HG02763 (cell line): Measurements from ENCODE around the gene TLR5.

ENCODE experiments used
- ATAC-seq: cut with Tn5 transposase; IDR thresholded peaks from one replicate; pipeline ENCODE4 v1.9.1; 2021; ENCODE audit warnings: mild to moderate bottlenecking, moderate library complexity; ENCODE audit not compliant: unreplicated experiment

The TLR5 gene

GRCh38 chr1:223152399-223152798 lies 9.4 kb upstream of the TLR5 start:
- no peak for ATAC-seq

- no peak for ATAC-seq
These were observed 7.4 kb upstream of the TLR5 start for GRCh38 chr1:223150443-223150842.

- no peak for ATAC-seq
These were observed 4.8 kb upstream of the TLR5 start for GRCh38 chr1:223147873-223148272.

GRCh38 chr1:223147409-223147808 lies 4.4 kb upstream of the TLR5 start:
- ATAC-seq = no peak

GRCh38 chr1:223146745-223147144 lies 3.7 kb upstream of the TLR5 start:
- ATAC-seq = no peak

GRCh38 chr1:223144914-223145313 lies 1.9 kb upstream of the TLR5 start:
- no peak for ATAC-seq

GRCh38 chr1:223144431-223144830 lies 1.4 kb upstream of the TLR5 start:
- no peak for ATAC-seq

- ATAC-seq = peak; percentile 50
These were observed 645 bp upstream of the TLR5 start for GRCh38 chr1:223143537-223144248.

GRCh38 chr1:223142269-223142668 lies 779 bp downstream of the TLR5 start:
- no peak for ATAC-seq

GRCh38 chr1:223140611-223141405 lies 2.2 kb downstream of the TLR5 start:
- ATAC-seq = no peak

- ATAC-seq = no peak
These were observed 5.5 kb downstream of the TLR5 start for GRCh38 chr1:223137455-223138085.

GRCh38 chr1:223136086-223136485 lies 7.0 kb downstream of the TLR5 start:
- ATAC-seq = no peak

- no peak for ATAC-seq
These were observed 7.7 kb downstream of the TLR5 start for GRCh38 chr1:223135176-223135942.

- ATAC-seq = peak; percentile 76
These were observed 9.1 kb downstream of the TLR5 start for GRCh38 chr1:223133824-223134435.

- no peak for ATAC-seq
These were observed 9.7 kb downstream of the TLR5 start for GRCh38 chr1:223133306-223133823.

- ATAC-seq = no peak
These were observed 13.7 kb downstream of the TLR5 start for GRCh38 chr1:223129229-223129901.

- no peak for ATAC-seq
These were observed 16.3 kb downstream of the TLR5 start for GRCh38 chr1:223126741-223127140.

GRCh38 chr1:223125766-223126165 lies 17.3 kb downstream of the TLR5 start:
- ATAC-seq = no peak

GRCh38 chr1:223123011-223123610 lies 19.9 kb downstream of the TLR5 start:
- no peak for ATAC-seq
